NK-92 (cell line): ENCODE data around the gene IZUMO4.
"Not testable (repeated sequence)": the region's sequence is repeated elsewhere in the genome, so short reads cannot be mapped to it uniquely, and the experiment has no call there.

ENCODE experiments used
- DNase-seq: peaks from one replicate; lab custom pipeline; 2025; ENCODE audit not compliant: unreplicated experiment; lab: John Stamatoyannopoulos, UW

IZUMO4 gene

DNA sequence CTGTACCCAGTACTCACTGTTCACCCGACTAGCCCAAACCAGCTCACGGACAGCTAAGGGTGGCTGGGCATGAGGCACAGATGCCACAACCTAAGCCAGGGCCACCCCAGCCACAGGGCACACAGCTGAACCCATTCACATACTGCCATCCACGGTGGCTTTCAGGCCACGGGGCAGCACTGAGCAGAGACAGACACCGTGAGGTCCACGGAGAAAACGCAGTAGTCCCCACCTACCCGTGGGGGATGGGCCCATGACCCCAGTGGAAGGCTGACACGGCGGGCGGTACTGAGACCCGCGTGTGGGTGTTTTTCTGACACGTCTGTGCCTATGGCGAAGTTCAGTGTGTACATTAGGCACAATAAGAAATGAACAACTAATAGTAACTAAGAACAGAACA, 25.5 kb downstream of the IZUMO4 start:
- DNase-seq, result no peak

DNA sequence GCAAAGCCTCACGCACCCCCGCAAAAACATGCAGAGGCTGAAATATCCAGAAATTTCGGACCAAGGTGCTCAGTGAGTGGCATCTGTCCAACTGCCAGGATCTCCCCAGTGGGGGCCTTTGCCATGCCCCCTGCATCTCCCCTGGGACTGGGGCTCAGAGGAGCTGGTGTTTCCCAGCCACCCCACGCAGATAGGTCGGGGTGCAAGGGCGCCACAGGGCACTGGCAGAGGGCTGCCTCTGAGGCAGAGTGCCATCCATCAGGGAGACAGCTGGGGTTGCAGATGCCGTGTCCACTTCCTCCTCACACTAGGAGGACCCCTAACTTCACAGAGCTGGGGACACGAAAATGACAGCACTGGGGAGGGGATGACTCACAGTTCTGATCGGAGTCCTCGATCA, 26.3 kb downstream of the IZUMO4 start:
- no peak for DNase-seq

DNA sequence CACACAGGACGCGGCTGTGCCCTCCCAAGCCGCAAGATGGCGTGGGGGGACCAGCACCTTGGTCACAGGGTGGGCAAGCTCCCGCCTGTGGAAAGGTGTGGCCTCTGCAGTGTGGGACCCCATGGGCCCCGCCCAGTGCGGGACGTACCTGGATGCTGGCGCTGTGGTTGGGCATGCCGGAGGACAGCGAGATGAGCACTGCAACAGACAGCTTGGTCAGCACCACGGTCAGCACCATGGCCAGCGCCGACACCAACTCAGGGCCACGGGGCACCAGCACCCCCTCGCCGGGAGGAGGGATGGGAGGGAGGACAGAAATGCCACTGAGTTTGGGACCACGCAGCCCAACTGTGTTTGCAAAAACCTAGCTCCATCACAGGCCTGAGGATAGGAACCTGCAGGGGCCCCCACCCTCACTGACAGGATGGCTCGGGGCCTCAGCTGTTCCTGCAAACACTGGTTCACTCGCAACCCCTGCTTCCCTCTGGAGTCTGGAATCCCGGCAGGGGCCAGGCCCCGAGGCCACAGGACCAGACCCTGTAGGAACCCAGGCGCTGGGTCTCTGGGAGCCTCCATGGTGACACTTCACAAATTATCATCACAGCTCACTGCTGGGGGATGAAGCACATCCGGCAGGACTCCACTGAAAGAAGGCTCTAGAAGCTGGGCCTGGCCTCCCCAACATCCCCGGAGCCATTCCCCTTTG, 27.1 kb downstream of the IZUMO4 start:
- DNase-seq, result no peak

DNA sequence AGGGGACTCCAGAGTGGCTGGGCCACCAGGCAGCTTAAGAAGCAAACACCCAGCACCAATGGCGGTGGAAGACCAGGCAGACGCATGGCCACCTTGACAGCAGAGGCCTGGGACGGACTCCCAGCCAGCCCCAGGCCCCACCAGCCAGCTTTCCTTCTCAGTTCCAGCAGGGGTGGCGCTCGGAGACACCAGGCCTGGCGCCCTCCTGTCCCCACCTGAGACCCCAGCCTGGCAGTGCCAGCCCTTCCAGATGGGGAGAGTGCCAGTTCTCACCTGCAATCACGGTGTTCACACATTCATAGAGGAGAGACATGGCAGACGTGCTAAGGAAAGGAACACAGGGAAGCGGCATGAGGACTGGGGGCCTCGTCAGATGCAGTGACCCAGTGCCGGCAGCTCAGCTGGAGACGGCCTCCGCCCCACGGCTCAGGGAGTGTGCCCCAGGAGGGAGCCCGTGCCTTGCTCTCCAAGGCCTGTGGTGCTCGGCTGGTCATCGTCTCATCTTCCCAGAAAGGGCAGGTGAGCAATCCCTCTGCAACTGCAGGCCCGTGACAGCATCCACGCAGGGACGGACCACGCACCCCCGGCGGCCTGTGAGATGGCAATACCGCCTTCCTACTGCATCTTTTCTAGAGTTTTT, 30.3 kb downstream of the IZUMO4 start:
- no peak for DNase-seq

DNA sequence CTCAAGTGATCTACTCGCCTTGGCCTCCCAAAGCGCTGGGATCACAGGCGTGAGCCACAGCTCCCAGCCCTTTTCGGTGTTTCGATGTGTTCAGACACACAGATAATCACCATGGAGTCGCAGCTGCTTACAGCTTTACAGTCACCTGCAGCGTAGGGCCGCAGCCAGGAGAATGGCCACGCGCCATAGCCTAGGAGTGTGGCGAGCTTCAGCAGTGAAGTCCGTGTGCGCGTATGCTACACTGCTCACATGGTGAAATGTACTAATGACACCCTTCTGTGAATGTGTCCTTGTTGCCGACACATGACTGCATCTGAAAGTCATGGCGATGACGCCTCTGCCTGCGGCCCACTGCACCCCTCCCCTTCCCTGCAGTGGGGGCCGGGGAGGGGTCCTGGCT, 31.0 kb downstream of the IZUMO4 start:
- no peak for DNase-seq

DNA sequence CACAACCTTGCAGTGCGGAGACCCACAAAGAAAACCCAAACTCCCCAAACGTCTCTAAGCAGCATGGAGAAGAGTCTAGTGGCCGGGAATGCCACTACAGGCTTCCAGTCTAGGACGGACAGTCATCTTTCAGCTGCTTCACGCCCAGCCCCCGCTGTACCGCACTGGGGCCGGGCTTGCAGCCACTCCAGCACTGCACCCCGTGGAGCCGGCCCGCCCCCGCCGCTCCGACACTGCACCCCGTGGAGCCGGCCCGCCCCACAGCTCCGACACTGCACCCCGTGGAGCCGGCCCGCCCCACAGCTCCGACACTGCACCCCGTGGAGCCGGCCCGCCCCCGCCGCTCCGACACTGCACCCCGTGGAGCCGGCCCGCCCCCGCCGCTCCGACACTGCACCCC, 31.5 kb downstream of the IZUMO4 start:
- not testable (repeated sequence) for DNase-seq

DNA sequence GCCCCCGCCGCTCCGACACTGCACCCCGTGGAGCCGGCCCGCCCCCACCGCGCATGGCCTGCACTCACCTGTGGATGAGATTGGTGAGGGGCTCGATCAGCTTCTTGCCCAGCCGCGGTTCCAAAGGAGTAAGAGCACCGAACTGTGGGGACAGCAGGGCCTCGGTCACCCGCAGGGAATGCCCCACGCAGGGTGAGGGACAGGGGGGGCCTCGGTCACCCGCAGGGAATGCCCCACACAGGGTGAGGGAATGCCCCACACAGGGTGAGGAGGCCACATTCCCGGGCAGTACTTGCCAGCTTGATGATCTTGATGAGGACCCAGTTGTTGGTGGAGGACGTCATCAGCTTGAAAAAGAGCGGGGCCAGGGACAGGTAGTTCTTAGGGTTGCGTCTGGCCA, 32.3 kb downstream of the IZUMO4 start:
- no peak for DNase-seq

DNA sequence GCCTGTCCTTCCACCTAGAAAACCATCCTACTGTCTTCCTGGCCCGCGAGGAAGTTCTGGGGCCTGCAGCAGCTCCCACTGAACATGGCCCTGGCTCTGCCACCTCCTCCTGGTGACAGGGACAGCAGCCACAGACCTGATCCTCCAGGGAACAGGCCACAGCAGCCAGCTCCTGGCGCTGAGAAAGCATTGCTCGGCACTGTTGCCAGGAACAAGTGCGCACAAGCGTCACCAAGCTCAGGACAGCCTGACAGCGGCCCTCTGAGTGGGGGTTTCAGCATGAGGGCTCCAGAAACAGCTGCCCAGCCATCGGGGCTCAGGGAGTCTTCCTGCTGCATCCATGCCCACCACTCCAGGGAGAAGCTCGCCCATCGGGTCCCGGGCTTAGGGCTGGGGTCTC, 32.8 kb downstream of the IZUMO4 start:
- no peak for DNase-seq

DNA sequence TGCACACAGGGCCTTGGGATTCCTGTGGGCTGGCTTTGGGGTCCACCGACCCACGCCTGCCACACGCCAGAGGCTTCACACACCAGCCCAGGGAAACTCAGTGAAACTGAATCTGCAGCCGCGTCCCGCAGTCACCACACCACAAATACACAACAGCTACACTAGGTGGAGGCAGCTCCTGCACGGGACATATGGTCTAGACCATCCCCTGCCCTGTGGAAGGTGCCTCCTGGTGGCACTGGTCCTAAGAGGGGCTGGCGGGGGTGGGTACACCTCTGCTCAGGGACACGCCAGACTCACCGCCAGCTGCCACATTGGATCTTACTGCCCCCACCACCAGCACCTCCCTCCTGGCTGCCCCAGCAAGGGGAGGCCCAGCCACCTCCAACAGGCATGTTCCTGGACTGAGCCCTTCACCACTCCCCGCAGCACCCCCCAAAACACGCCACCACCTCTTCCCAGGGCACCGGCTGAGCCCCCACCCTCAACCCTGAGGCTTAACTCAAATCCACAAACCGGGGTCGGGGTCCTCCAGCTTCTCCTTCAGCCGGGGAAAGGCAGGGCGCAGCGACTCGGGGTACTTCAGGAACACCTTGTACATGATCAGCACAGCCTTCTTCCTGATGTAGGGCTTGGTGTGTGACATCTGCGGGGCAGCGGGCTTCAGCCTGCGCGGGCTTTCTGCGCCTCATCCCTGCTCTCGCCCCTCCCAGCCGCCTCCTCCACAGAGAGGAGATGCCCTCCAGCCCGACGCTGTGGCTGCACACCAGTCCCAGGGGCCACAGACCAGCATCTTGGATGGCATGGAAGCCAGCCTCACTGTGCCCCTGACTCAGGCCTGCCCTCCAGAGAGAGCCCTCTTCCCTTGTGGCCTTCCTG, 33.4 kb downstream of the IZUMO4 start:
- no peak for DNase-seq

DNA sequence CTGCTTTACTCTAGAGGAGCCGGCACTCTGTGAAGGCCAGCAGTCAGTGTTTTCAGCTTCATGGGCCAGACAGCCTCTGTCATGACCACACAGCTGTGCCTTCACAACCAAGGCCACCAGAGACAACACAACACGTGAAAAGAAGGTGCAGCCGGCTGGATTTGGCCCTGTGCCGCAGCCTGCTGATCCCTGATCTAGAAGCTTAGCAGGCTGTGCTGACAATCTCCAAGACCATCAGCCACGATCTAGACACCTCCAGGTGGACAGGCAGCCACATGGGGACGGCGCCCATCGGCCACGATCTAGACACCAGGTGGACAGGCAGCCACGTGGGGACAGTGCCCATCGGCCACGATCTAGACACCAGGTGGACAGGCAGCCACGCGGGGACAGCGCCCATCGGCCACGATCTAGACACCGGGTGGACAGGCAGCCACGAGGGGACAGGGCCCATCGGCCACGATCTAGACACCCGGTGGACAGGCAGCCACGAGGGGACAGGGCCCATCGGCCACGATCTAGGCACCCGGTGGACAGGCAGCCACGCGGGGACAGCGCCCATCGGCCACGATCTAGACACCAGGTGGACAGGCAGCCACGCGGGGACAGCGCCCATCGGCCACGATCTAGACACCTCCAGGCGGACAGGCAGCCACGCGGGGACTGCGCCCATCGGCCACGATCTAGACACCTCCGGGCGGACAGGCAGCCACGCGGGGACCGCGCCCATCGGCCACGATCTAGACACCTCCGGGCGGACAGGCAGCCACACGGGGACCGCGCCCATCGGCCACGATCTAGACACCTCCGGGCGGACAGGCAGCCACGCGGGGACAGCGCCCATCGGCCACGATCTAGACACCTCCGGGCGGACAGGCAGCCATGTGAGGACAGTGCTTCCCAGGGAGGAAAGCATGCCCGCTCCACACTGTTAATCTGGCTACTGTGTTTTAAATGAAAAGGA, 34.6 kb downstream of the IZUMO4 start:
- DNase-seq, result not testable (repeated sequence)

DNA sequence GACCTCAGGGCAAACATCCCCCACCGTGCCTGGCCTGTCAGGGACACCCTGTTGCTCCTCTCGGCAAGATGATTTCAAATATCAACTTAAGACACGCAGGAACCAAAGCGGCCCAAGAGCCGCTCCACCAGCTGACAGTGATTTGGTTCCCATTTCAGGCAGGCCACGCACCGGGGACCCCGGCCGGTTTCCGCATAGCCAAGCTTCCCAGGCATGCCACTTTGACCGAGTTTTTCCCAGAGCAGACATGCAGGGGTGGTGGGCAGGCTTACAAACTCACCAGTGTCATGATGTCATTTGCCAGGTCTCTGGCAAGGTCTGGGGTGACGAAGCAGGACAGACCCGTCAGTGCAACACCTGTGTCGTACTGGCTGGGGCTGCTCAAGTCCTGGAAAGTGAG, 35.5 kb downstream of the IZUMO4 start:
- no peak for DNase-seq

DNA sequence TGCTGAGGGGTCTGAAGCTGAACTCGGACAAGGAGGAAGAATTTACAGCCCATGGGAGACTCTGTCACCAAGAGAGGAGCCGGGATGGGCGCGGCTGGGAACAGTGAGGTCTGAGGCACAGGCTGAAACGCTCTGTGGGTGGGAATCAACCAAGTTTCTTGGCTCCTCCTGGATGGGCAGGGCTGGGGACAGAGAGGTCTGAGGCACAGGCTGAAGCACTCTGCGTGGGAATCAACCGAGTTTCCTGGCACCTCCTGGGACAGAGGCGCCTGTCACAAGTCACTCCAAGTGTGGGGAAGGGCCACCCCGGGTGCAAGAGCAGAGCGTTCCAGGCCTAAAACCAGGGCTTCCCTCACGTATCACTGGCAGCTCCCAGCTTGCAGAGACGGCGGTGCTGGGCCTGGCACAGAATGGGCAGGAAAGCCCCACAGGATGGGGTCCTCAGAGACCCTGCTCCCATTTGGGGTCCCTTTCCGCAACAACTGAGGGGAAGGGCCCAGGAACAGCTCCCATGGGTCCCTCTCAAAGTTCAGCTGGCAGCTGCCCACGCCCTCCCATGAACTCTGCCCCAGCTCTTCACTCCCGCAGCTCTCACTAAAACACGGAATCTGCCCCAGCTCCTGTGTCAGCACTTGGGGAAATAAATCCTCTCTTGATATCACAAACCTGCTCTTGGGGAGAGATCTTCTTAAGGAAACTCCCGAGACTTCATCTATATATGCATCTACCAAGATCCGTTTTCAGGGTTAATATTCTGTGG, 36.2 kb downstream of the IZUMO4 start:
- DNase-seq, result no peak

DNA sequence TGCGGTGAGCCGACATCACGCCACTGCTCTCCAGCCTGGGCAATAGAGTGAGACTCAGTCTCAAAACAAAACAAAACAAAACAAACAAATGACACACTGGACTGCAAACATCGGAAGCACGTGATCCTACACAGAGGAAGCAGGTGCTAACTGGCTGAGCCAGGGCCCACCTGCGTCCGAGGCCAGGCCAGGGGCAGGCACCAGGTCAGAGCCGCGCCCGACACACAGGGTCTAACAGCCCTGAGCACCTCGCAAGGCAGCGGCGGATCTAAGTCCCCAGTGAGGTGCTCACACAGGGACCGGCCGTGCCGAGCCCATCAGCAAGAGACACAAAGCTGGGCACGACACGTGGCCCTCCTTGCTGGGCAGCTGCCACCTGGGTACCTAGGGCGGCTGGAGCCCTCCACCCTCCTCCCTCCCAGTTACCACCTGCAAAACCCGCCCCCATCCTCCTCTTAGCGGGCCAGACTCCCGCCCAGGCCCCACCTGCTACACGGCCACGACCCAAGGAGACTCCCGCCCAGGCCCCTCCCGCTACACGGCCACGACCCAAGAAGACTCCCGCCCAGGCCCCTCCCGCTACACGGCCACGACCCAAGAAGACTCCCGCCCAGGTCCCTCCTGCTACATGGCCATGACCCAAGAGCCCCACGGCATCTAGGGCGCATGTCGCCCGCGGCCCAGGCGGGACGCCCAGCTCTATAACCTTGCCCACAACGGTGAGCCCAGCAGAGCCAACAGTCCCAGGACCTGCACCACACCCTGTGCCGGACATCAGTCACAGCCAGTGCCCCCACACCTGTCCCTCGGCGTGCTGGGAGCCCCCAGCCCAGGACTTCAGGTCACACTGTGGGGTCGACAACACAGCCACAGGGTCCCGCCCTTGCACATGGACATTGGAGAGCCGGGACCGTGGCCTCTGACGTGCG, 39.0 kb downstream of the IZUMO4 start:
- no peak for DNase-seq

DNA sequence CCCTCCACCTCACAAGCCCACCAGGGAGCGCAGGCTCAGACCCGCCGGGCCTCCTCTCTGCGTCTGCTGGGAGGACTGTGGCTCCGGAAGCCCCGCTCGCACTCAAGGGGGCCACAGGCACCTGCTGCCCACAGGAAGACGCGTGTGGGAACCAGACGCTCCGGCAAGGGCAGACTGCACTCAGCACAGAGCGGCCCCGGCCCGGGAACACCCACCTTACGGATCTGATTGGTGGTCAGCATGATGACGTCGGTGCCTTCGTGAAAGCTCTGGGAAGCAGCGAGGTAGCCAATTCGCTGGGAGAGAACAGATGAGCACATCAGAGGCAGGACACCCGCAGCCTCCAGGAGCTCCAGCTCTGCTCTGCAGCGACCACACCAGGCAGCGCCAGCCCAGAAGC, 40.1 kb downstream of the IZUMO4 start:
- DNase-seq, result no peak

DNA sequence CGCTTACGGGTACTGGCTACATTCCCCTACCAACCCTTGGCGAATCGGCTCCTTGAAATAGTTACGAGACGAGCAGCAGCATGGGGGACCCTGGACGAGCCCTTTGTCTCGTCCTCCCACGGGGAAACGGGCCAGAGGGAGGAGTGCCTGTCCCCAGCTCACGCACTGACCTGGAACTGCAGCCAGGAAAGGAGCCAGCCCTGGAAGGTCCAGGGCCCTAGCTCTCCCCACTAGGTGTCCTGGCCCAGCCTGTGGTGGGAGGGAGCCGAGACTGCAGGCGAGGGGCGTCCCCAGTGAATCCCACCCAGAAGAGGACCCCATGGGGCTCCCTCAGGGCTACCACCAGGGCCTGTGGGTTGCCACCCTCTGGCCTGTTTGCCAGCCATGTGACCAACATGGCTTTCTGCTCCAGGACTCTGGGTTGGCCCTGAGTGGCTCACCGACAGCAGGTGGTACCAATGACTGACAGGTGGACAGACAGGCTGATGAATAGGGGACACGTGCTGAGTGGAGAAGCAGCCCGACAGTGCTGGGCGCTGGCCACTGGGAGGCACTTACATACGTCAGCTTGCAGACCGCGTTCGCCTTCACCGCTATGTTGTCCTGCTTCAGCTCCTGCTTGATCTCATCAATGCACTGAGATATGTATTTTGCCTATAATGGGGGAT, 41.5 kb downstream of the IZUMO4 start:
- no peak for DNase-seq

DNA sequence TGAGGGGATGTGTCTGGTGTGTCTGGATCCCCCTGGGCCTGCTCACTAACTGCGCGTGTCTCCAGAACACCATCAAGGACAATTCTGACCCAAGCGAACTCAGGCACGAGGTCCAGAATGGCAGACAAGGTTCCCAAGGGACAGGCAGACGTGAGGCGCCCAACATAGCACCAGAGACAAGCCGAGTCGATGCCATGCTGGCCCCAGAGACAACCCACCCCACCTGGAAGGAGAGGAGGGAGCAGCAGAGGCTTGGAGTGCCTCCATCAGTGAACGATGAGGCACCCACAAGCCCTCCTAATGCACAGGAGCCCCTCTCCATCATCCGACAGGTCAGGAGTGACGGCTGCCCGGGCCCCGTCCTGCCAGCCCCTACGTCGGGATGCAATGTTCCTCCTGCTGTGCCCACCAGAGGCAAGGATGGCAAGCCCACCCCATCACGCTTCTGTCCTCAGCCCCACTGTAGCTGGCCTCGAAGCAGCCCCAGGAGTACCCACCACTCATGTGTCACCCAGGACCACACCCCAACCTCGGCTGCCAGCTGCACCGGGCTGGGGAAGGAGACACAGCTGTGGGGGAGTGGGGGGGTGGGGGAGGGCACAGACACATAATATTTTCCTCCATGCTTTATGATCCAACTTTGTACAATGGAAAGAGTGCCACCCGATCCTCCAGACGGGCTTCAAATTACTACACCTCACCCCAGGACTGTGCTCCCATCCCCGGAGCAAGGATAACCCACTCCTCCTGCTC, 42.8 kb downstream of the IZUMO4 start:
- DNase-seq, result no peak

DNA sequence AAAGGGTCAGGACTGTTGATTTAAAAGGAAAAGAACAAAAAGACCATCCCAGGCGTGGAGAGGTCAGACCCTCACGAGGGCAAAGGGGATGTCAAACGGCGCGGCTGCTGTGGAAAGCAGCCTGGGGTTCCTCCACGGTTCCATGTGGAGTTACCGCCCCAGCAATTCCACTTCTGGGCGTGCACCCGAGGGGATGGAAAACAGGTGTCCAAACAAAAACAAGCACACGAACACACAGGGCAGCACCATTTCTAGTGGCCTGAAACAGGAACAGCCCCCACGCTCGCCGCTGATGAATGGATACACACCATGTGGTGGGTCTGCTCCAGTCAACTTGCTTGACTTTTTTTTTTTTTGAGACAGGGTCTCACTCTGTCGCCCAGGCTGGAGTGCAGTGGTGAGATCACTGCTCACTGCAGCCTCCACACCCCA, 43.4 kb downstream of the IZUMO4 start:
- no peak for DNase-seq
